Measurements from ENCODE around the gene GRK3.

GRK3 gene

DNA sequence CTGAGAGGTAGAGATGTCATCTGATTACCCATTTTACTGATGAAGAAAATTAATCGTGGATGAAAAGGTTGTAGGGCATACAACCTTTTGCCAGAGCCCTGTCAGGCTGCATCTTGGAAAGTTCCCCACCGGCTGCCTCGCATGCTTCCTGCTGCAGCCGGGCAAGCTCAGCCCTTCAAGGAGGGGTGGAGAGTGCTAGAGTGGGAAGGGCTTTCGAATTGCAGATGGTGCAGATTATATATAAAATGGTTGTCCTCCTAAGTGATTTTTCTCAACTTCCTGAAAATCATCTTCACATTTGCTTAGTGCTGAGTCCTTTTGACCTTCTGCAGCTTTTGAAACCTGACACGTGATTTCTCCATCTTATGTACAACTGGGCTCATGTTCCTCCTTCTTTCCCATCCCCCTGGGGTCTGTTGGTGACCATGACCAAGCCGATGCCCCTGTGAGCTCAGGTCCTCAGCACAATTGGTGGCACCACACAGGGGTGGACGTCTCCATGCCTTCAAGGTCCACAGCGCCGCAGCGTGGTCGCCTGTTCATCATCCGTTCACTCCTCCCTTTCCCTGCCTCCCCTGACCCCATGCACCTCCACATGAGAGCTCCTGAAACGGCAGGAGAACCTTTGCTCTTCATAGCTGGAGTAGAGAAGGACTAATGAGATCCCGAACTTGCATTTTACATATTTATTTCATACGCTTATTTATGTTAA, 129.9 kb downstream of the GRK3 start:
- Histone ChIP-seq H2BK15ac (ENCODE audit: low read length) (no peak overlapping the region), H3K27me3 (ENCODE audit: control insufficient read depth in 3 of 3, insufficient read depth in 3 of 3, low read depth in 1 of 3, low read length in 3 of 3) (no peaks in the 10 kb centered on the region), H3K14ac (ENCODE audit: low read length) (no peak overlapping the region), H3K79me1 (ENCODE audit: low read depth, low read length) (peaks cover 2% of the 10 kb centered on the region), H4K91ac (ENCODE audit: low read depth, low read length, poor library complexity) (no peak overlapping the region), H3K4ac (ENCODE audit: low read length) (no peak overlapping the region), H3K4me2 (ENCODE audit: insufficient read depth, low read length, poor library complexity, severe bottlenecking) (no peak overlapping the region), H3K4me1 (ENCODE audit: control insufficient read depth in 2 of 2, insufficient read depth in 1 of 2, low read depth in 1 of 2, low read length in 2 of 2) (peaks cover 2 to 10% of the 10 kb centered on the region in 2 donors), H4K8ac (ENCODE audit: low read depth, low read length) (no peak overlapping the region), H3K27ac (replicated peaks; ENCODE audit: low read length) (no peak overlapping the region), H2AFZ (ENCODE audit: low read length) (no peak overlapping the region), H2BK12ac (ENCODE audit: low read length) (no peak overlapping the region), H3K18ac (ENCODE audit: low read length) (no peak overlapping the region), H3K23ac (ENCODE audit: low read depth, low read length, poor library complexity) (peak overlapping the region; percentile 44), H2BK5ac (ENCODE audit: low read length) (no peak overlapping the region), H3K4me3 (ENCODE audit: low read length in 2 of 2) (no peak overlapping the region), H3K9ac (ENCODE audit: low read depth, low read length, poor library complexity) (no peak overlapping the region), H3K36me3 (replicated peaks in 1 of 2; ENCODE audit: control insufficient read depth in 2 of 2, insufficient read depth in 2 of 2, low read length in 2 of 2) (peaks cover 13 to 62% of the 10 kb centered on the region in 2 donors), H3K9me3 (replicated peaks in 1 of 2; ENCODE audit: control insufficient read depth in 2 of 2, insufficient read depth in 1 of 2, low read depth in 1 of 2, low read length in 2 of 2) (no peaks in the 10 kb centered on the region), H2BK120ac (ENCODE audit: low read depth, low read length) (no peak overlapping the region), H2AK5ac (ENCODE audit: low read depth, low read length) (no peak overlapping the region)
- no CpG with 5 or more reads among the region's 16 CpGs for WGBS, 2 donors (ENCODE audit: extremely low coverage in 2 of 2, insufficient read length in 2 of 2, insufficient replicate concordance in 1 of 2)
- DNase-seq (ENCODE audit: low spot score) = no peak

DNA sequence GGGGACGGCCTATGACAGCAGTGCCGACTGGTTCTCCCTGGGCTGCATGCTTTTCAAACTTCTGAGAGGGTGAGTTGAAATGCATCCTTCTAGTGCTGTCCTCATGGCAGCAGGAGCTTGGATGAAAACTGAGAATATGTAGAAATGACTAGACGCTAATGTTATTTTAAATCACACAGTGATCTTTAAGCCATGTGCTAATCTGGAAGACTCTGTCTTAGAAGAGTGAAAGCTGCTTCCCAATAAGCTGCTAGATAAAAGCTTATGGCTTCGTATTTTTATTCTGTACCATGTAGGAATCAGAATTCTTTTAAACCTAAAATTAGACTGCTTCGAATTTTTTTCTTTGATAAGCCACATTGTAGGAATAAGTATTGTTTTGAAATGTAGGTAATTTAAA, 130.7 kb downstream of the GRK3 start:
- no CpG with 5 or more reads among the region's 5 CpGs for WGBS, 2 donors (ENCODE audit: extremely low coverage in 2 of 2, insufficient read length in 2 of 2, insufficient replicate concordance in 1 of 2)

DNA sequence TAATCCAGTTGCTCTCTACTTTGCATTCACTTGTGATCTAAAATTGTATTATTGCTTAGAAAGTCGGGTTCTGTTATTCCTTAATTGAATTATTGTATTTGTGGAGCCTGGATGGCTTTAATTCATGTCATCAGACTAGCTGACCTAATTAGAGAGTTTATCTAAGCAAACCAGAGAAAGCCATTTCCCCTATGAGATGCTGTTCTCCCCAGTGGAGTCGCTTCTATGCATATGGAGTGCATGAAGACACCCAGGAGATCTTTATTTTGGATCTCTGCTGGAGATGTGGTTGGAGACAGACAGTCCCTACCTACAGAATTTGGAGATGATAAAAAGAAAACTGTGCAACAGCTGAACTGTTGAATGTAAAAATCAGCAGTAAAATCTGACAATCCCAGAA, 132.3 kb downstream of the GRK3 start:
- no peak overlapping the region for H2BK15ac ChIP-seq (ENCODE audit: low read length)
- no peak overlapping the region for H3K4ac ChIP-seq (ENCODE audit: low read length)
- no peak overlapping the region for H2BK5ac ChIP-seq (ENCODE audit: low read length)
- H2AK5ac ChIP-seq (ENCODE audit: low read depth, low read length) = no peak overlapping the region
- H2BK12ac ChIP-seq (ENCODE audit: low read length) = no peak overlapping the region
- H3K27ac ChIP-seq (replicated peaks; ENCODE audit: low read length) = no peak overlapping the region
- no peak for DNase-seq (ENCODE audit: low spot score)
- H4K8ac ChIP-seq (ENCODE audit: low read depth, low read length) = no peak overlapping the region
- no peaks in the 10 kb centered on the region for H3K79me1 ChIP-seq (ENCODE audit: low read depth, low read length)
- H3K27me3 ChIP-seq (ENCODE audit: control insufficient read depth in 3 of 3, insufficient read depth in 3 of 3, low read depth in 1 of 3, low read length in 3 of 3) = no peaks in the 10 kb centered on the region
- H3K23ac ChIP-seq (ENCODE audit: low read depth, low read length, poor library complexity) = no peak overlapping the region
- peaks cover 11 to 44% of the 10 kb centered on the region in 2 donors for H3K36me3 ChIP-seq (replicated peaks in 1 of 2; ENCODE audit: control insufficient read depth in 2 of 2, insufficient read depth in 2 of 2, low read length in 2 of 2)
- H4K91ac ChIP-seq (ENCODE audit: low read depth, low read length, poor library complexity) = no peak overlapping the region
- no peak overlapping the region for H3K9ac ChIP-seq (ENCODE audit: low read depth, low read length, poor library complexity)
- no peak overlapping the region for H3K14ac ChIP-seq (ENCODE audit: low read length)
- H2AFZ ChIP-seq (ENCODE audit: low read length) = no peak overlapping the region
- no peak overlapping the region for H3K4me2 ChIP-seq (ENCODE audit: insufficient read depth, low read length, poor library complexity, severe bottlenecking)
- H3K18ac ChIP-seq (ENCODE audit: low read length) = no peak overlapping the region
- no peak overlapping the region for H3K4me3 ChIP-seq (ENCODE audit: low read length in 2 of 2)
- H3K9me3 ChIP-seq (replicated peaks in 1 of 2; ENCODE audit: control insufficient read depth in 2 of 2, insufficient read depth in 1 of 2, low read depth in 1 of 2, low read length in 2 of 2) = no peaks in the 10 kb centered on the region
- WGBS, 2 donors (ENCODE audit: extremely low coverage in 2 of 2, insufficient read length in 2 of 2, insufficient replicate concordance in 1 of 2) = no CpG with 5 or more reads among the region's 2 CpGs
- no peak overlapping the region for H2BK120ac ChIP-seq (ENCODE audit: low read depth, low read length)
- peaks cover 6 to 17% of the 10 kb centered on the region in 2 donors for H3K4me1 ChIP-seq (ENCODE audit: control insufficient read depth in 2 of 2, insufficient read depth in 1 of 2, low read depth in 1 of 2, low read length in 2 of 2)

More for the DNA sequence above, 130.7 kb downstream of the GRK3 start:
- H3K27ac ChIP-seq (replicated peaks; ENCODE audit: low read length) = no peak overlapping the region
- no peak overlapping the region for H4K91ac ChIP-seq (ENCODE audit: low read depth, low read length, poor library complexity)
- DNase-seq (ENCODE audit: low spot score) = no peak
- no peak overlapping the region for H3K18ac ChIP-seq (ENCODE audit: low read length)
- no peak overlapping the region for H3K23ac ChIP-seq (ENCODE audit: low read depth, low read length, poor library complexity)
- no peak overlapping the region for H2BK12ac ChIP-seq (ENCODE audit: low read length)
- H4K8ac ChIP-seq (ENCODE audit: low read depth, low read length) = no peak overlapping the region
- H3K4me1 ChIP-seq (ENCODE audit: control insufficient read depth in 2 of 2, insufficient read depth in 1 of 2, low read depth in 1 of 2, low read length in 2 of 2) = peaks cover 2 to 14% of the 10 kb centered on the region in 2 donors
- H3K79me1 ChIP-seq (ENCODE audit: low read depth, low read length) = no peaks in the 10 kb centered on the region
- H3K9me3 ChIP-seq (replicated peaks in 1 of 2; ENCODE audit: control insufficient read depth in 2 of 2, insufficient read depth in 1 of 2, low read depth in 1 of 2, low read length in 2 of 2) = no peaks in the 10 kb centered on the region
- H2BK15ac ChIP-seq (ENCODE audit: low read length) = no peak overlapping the region
- no peak overlapping the region for H2BK5ac ChIP-seq (ENCODE audit: low read length)
- no peak overlapping the region for H3K14ac ChIP-seq (ENCODE audit: low read length)
- H3K4me3 ChIP-seq (ENCODE audit: low read length in 2 of 2) = no peak overlapping the region
- H2AFZ ChIP-seq (ENCODE audit: low read length) = no peak overlapping the region
- H2BK120ac ChIP-seq (ENCODE audit: low read depth, low read length) = no peak overlapping the region
- H3K36me3 ChIP-seq (replicated peaks in 1 of 2; ENCODE audit: control insufficient read depth in 2 of 2, insufficient read depth in 2 of 2, low read length in 2 of 2) = peaks cover 13 to 58% of the 10 kb centered on the region in 2 donors
- H3K9ac ChIP-seq (ENCODE audit: low read depth, low read length, poor library complexity) = no peak overlapping the region
- no peak overlapping the region for H3K4me2 ChIP-seq (ENCODE audit: insufficient read depth, low read length, poor library complexity, severe bottlenecking)
- H2AK5ac ChIP-seq (ENCODE audit: low read depth, low read length) = no peak overlapping the region
- no peaks in the 10 kb centered on the region for H3K27me3 ChIP-seq (ENCODE audit: control insufficient read depth in 3 of 3, insufficient read depth in 3 of 3, low read depth in 1 of 3, low read length in 3 of 3)
- H3K4ac ChIP-seq (ENCODE audit: low read length) = no peak overlapping the region

DNA sequence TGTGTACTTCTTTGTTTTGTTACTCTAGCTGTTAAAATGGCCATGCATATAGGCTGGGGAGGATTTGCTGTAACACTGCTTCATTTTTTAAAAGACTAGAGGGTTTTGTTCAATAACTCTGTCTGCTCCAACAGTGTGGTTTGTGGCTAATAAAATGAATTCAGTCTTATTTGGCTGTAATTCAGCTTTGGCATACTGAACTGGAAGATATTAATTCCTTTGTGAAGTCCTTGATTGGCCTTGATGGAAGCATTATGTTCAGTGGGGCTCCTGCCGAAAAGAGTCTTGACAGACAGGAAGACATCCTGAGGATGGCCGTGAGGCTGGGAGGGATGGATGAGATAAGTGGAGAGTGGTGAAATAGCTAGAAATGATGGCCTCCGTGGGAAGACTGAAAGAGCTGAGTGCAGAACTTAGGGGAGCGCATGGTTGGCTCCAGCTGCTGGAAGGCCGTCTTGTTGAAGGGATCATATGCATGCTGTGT, 132.7 kb downstream of the GRK3 start:
- Histone ChIP-seq H3K4me2 (ENCODE audit: insufficient read depth, low read length, poor library complexity, severe bottlenecking) (no peak overlapping the region), H3K23ac (ENCODE audit: low read depth, low read length, poor library complexity) (no peak overlapping the region), H3K27me3 (ENCODE audit: control insufficient read depth in 3 of 3, insufficient read depth in 3 of 3, low read depth in 1 of 3, low read length in 3 of 3) (no peaks in the 10 kb centered on the region), H3K18ac (ENCODE audit: low read length) (no peak overlapping the region), H2AK5ac (ENCODE audit: low read depth, low read length) (no peak overlapping the region), H3K14ac (ENCODE audit: low read length) (no peak overlapping the region), H3K79me1 (ENCODE audit: low read depth, low read length) (no peaks in the 10 kb centered on the region), H2BK12ac (ENCODE audit: low read length) (no peak overlapping the region), H2AFZ (ENCODE audit: low read length) (no peak overlapping the region), H3K4ac (ENCODE audit: low read length) (no peak overlapping the region), H3K9ac (ENCODE audit: low read depth, low read length, poor library complexity) (no peak overlapping the region), H3K4me1 (ENCODE audit: control insufficient read depth in 2 of 2, insufficient read depth in 1 of 2, low read depth in 1 of 2, low read length in 2 of 2) (peaks cover 6 to 17% of the 10 kb centered on the region in 2 donors), H2BK5ac (ENCODE audit: low read length) (no peak overlapping the region), H3K36me3 (replicated peaks in 1 of 2; ENCODE audit: control insufficient read depth in 2 of 2, insufficient read depth in 2 of 2, low read length in 2 of 2) (peaks cover 11 to 41% of the 10 kb centered on the region in 2 donors), H2BK120ac (ENCODE audit: low read depth, low read length) (no peak overlapping the region), H2BK15ac (ENCODE audit: low read length) (no peak overlapping the region), H3K9me3 (replicated peaks in 1 of 2; ENCODE audit: control insufficient read depth in 2 of 2, insufficient read depth in 1 of 2, low read depth in 1 of 2, low read length in 2 of 2) (no peaks in the 10 kb centered on the region), H3K4me3 (ENCODE audit: low read length in 2 of 2) (no peak overlapping the region), H4K8ac (ENCODE audit: low read depth, low read length) (no peak overlapping the region), H4K91ac (ENCODE audit: low read depth, low read length, poor library complexity) (no peak overlapping the region), H3K27ac (replicated peaks; ENCODE audit: low read length) (no peak overlapping the region)
- no CpG with 5 or more reads among the region's 5 CpGs for WGBS, 2 donors (ENCODE audit: extremely low coverage in 2 of 2, insufficient read length in 2 of 2, insufficient replicate concordance in 1 of 2)
- DNase-seq (ENCODE audit: low spot score) = no peak

All from neuronal stem cell (in vitro differentiated cells).